GM21737 (cell line): ENCODE data around the gene LRRC36.
"Not testable (repeated sequence)": the region's sequence is repeated elsewhere in the genome, so short reads cannot be mapped to it uniquely, and the experiment has no call there.

Source experiments
- ATAC-seq: cut with Tn5 transposase; IDR thresholded peaks from one replicate; pipeline ENCODE4 v1.9.1; 2021; ENCODE audit warnings: mild to moderate bottlenecking, moderate library complexity; ENCODE audit not compliant: unreplicated experiment

LRRC36 gene

DNA sequence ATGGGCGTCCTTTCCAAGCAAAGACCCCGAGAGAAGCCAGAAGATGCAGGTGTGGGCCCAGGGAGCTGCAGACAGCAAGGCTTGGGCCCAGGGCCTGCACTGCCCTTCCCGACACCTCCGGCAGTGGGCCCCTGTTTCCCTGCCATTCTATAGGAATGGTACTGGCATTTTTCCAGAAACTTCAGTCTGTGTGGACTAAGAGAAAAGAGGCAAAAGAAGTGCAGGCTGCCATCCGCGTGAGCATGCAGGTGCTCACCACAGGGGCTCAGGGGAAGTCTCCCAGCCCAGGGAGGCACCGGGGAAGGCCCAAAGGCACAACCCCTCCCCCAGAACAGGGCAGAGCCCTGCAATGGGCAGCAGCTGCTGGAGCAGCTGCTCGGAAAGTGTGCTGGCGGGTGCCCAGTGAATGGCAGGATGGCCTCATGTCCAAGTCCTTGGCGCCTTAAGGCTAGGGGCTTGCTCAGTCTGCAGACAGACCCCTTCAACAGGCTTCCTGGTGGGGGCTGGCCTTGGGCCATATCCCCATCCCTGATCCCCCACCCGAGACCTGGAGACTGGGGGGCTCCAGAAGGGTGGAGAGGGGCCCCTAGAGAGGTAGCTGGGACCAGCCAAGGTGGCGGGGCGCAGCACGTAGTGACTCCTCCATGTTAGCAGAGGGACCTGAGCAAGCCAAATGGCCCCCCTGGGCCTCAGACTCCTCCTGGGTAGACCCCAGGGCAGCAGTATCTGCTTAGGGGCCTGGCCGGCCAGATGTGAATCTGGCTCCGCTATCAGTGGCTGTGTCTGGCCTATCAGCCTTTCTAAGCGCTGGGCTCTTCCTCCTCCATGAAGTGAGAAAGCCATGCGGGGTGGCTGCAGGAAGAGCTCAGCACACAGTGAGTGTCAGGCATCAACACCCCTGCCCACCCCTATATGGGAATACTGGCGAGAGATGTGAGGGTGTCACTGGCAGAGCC, 73.4 kb downstream of the LRRC36 start:
- no peak for ATAC-seq

GRCh38 chr16:67400901-67401300, 74.3 kb downstream of the LRRC36 start:
- no peak for ATAC-seq

GRCh38 chr16:67403976-67404555, 77.5 kb downstream of the LRRC36 start:
- no peak for ATAC-seq

DNA sequence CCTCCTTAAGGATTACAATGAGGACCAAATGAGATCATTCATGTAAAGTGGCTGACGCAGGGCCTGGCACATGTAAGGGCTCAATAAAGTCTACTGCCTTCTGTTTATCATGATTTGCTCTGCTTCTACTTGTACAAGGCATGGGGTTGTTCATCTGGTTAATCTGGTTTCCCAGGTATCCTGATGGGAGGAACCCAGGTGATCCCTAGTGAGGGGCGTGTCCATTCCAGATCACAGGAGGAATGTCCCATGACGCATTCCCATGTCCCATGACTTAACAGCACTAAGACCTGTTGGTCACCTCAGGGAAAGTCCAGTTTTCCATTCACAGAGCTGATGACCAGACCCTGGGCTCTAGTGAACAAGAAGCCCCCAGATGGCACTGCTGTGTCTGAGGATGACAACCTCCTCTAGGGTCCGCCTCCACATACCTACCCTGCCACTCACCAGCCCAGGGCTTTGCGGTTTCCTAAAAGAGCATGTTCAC, 78.2 kb downstream of the LRRC36 start:
- no peak for ATAC-seq

- ATAC-seq, result no peak
Measured at GRCh38 chr16:67405336-67405735, 78.7 kb downstream of the LRRC36 start.

DNA sequence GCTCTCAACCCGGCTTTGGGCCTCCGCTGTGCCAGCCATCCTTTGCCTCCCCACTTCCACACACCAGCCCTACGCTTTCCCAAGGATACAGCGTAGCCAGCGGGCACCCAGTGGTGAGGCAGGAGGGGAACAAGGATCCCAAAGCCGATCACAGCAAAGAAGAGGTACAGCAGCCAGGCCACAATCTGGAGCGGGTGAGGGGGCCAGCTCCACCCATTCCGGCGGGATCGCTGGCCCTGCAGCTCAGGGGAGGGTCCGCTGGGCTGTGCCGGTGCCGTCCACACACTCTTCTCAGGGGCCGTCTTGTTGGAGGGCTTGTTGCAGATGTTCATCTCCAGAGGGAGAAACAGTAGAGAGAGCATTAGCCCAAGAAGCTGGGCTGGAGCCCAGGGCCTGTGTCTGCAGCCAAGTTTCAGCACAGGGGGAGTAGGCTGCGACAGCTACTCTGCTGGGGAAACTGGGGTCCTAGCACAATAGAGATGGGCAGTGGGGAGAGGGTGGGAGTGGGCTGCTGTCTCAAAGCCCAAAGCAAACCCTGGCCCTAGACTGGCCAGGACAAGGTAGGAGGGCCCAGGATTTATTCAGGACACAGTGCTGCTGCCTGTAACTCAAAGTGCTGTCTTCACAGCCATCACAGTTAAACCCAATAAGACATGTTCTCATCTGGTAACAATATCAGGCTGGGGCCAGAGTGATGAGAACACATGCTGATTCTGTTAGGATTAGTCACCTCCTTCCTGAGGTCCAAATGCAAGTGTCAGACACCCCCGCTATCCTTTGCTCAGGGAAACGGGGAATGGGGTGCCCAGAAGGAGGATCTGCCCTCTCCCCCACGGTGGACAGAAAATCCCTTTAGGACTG, 79.7 kb downstream of the LRRC36 start:
- ATAC-seq, result no peak

DNA sequence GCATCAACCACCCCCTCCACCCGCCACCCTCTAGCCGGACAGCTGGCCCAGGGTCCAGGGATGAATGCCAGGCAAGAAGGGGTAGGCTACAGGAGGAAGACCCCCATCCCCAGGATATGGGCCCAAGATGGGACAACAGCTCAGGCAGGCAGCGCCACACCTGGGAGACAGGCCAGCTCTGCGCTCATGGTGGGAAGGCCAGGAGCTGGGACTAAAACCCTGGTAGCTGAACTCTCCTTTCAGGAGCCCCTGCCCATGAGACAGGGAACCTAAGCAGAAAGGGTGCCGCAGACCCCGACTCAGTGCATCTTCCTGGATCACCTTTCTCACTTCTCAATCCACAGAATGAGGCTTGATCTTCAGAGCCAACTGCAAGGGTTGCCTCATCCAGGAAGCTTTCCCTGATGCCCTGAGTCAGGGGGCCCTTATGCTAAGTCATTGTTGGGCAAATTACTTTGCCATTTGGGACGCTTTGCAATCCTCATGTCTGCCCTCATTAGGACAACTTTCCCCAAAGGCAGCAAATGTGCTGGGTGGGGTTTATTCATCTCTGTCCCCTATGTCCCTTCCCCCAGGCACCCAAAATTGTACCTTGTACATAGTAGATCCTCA, 80.7 kb downstream of the LRRC36 start:
- ATAC-seq, result no peak

DNA sequence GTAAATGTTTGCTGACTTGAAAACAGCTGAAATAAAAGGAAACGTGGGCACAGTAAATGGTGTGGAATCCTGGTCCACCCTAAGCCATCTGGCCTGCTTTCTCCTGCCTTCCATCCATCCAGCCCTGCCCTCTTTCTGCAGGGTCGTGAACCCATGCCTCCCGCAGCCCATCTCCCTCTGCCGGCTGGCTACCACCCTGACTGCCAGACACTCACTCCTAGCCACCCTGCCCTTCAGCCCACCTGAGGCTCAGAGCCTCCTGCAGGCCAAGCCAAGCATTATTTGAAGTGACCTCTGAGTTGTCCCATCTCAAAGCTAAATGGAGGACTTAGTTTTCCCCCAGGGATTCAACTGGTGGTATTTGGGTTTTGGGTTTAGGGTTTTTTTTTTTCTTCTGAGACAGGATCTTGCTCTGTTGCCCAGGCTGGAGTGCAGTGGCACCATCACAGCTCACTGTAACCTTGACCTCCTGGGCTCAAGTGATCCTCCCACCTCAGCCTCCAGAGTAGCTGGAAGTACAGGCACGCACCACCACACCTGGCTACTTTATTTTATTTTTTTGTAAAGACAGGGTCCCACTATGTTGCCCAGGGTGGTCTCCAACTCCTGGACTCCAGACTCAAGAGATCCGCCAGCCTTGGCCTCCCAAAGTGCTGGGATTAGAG, 81.3 kb downstream of the LRRC36 start:
- ATAC-seq, result no peak

DNA sequence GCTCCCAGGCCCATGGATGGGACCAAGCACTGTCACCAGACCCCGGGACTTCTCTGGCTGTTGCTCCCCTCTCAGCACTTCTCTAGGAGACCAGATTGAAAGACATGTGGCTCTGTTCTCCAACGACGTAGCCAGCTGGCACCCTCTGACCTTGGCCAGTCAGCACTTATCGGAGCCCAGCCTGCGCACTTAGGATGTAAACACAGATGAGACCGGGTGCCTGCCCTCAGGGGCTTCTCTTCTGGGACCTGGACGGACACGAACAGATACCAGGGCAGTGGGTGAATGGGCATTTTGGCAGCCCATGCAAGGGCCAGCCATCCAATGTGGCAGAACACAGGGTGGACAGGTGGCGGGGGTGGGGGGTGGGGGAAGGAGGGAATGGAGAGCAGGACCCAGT, 83.0 kb downstream of the LRRC36 start:
- ATAC-seq, result no peak

DNA sequence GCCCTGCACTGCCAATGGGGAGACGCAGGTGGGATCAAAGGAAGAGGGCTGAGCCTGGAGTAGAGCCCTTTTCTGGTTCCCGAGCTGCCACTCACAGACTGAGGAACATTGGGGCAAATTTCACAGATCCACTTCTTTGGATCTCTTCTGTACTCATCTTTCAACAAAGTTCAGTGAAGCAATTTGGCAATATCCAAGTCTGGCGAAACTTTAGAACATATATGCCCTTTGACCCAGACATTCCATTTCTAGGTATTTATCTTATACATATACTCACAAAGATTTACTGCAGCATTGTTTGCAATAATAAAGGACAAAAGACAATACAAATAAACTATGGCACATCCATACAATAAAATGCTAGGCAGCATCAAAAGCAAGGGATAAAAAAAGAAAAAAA, 84.7 kb downstream of the LRRC36 start:
- no peak for ATAC-seq

- no peak for ATAC-seq
Measured at GRCh38 chr16:67412294-67412693, 85.7 kb downstream of the LRRC36 start.

GRCh38 chr16:67413978-67414911, 87.6 kb downstream of the LRRC36 start:
- no peak for ATAC-seq

- not testable (repeated sequence) for ATAC-seq
Measured at GRCh38 chr16:67415421-67415820, 88.8 kb downstream of the LRRC36 start.

GRCh38 chr16:67415872-67416793, 89.5 kb downstream of the LRRC36 start, which contains the start of gene ZDHHC1:
TSS of gene ZDHHC1 (minus strand) at chr16:67416477. CDS start at chr16:67407775, 8,702 bp downstream.
- ATAC-seq, result peak; percentile 77

DNA sequence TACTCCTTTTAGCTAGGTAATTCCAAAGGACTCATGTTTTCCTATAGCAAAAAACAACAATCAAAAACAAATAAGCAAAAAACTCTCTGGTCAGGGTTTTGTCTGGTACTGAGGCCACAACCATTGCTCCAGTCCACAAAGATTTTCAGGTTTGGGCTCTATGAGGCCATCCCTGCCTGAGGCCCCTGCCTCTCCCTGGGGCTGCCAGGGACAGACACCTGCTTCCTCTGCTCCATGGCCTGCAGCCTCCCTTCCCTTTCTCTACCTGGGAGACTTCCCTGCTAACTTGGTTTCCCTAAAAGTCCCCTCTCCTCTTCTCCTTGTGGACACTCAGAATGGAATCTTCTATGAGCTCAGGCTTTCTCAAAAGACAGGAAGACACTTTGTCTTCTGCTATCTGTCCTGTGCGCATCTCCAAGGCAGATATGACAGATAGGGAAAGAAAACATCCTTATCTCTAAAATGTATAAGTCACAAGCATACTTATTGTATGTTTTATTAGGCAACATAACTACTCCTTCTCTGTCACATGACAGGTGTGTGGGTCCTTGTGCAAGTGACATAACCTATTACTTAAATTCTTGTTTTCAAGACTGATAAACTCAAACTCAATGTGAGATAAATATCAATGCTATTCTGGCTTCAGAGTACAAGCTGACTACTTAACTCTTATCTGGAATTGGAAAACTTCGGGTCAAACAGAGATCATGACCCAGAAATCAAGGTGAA, 90.9 kb downstream of the LRRC36 start:
- ATAC-seq, result no peak

- ATAC-seq, result no peak
Measured at GRCh38 chr16:67419502-67419901, 92.9 kb downstream of the LRRC36 start.

DNA sequence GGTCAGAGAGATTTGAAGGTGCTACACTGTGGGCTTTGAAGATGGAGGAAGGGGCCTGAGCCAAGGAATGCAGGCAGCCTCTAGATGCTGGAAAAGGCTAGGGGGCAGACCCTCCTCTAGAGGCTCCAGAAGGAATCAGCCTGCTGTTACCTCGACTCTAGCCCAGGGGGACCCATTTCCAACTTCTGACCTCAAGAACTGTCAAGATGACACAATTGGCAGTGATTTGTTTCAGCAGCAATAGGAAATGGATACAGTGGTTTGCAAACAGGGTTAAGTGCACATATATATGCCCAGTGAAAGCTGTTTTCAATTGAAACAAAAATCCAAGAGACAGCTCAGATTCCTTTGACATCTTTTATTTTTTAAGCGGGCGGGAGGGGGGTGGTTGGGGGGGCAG, 93.3 kb downstream of the LRRC36 start:
- no peak for ATAC-seq
